Measurements from ENCODE around the gene KCP.

GRCh38 chr7:128890306-128891109 lies 20.0 kb downstream of the KCP start:
- TF ChIP-seq, protein P1, sequence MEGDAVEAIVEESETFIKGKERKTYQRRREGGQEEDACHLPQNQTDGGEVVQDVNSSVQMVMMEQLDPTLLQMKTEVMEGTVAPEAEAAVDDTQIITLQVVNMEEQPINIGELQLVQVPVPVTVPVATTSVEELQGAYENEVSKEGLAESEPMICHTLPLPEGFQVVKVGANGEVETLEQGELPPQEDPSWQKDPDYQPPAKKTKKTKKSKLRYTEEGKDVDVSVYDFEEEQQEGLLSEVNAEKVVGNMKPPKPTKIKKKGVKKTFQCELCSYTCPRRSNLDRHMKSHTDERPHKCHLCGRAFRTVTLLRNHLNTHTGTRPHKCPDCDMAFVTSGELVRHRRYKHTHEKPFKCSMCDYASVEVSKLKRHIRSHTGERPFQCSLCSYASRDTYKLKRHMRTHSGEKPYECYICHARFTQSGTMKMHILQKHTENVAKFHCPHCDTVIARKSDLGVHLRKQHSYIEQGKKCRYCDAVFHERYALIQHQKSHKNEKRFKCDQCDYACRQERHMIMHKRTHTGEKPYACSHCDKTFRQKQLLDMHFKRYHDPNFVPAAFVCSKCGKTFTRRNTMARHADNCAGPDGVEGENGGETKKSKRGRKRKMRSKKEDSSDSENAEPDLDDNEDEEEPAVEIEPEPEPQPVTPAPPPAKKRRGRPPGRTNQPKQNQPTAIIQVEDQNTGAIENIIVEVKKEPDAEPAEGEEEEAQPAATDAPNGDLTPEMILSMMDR (IDR thresholded peaks at IDR 0.05) = no peak
- TF ChIP-seq MAX (CRISPR knock-in tag; IDR thresholded peaks at IDR 0.05) (no peak), ATF1 (CRISPR knock-in tag; IDR thresholded peaks at IDR 0.05) (no peak), TEAD4 (CRISPR knock-in tag; IDR thresholded peaks at IDR 0.05) (no peak), IRF2 (CRISPR knock-in tag; IDR thresholded peaks at IDR 0.05; ENCODE audit: borderline replicate concordance, low read depth) (no peak)
